Raji (cell line): ENCODE results near the gene ZNF33B.

Experiments used
- POLR2A ChIP-seq: IDR thresholded peaks from 2 replicates; pipeline ENCODE4 v1.6.1; 2011; ENCODE audit warnings: low read depth, low read length, control low read depth; ENCODE audit not compliant: insufficient read depth

ZNF33B gene

GRCh38 chr10:42638055-42638820, at the start of gene ZNF33B:
Gene ZNF33B, minus strand, starts transcription at chr10:42638570. Its CDS starts 1,642 bp downstream, at chr10:42636928.
- peak; percentile 93 for TF ChIP-seq POLR2A

- no peak for TF ChIP-seq POLR2A
Measured at GRCh38 chr10:42684517-42684916, 46.1 kb upstream of the ZNF33B start.

GRCh38 chr10:42680267-42680666, 41.9 kb upstream of the ZNF33B start:
- no peak for TF ChIP-seq POLR2A

GRCh38 chr10:42654419-42654818, 16.0 kb upstream of the ZNF33B start:
- TF ChIP-seq POLR2A = no peak

- no peak for TF ChIP-seq POLR2A
Measured at GRCh38 chr10:42652858-42653257, 14.5 kb upstream of the ZNF33B start.

- no peak for TF ChIP-seq POLR2A
Measured at GRCh38 chr10:42650374-42650773, 12.0 kb upstream of the ZNF33B start.

- TF ChIP-seq POLR2A = no peak
Measured at GRCh38 chr10:42648512-42648911, 10.1 kb upstream of the ZNF33B start.

- no peak for TF ChIP-seq POLR2A
Measured at GRCh38 chr10:42646687-42647640, 8.6 kb upstream of the ZNF33B start.

- no peak for TF ChIP-seq POLR2A
Measured at GRCh38 chr10:42646214-42646613, 7.8 kb upstream of the ZNF33B start.

- no peak for TF ChIP-seq POLR2A
Measured at GRCh38 chr10:42645516-42645915, 7.1 kb upstream of the ZNF33B start.

- no peak for TF ChIP-seq POLR2A
Measured at GRCh38 chr10:42645103-42645502, 6.7 kb upstream of the ZNF33B start.

GRCh38 chr10:42640610-42641229, 2.4 kb upstream of the ZNF33B start:
- TF ChIP-seq POLR2A = no peak

- TF ChIP-seq POLR2A = no peak
Measured at GRCh38 chr10:42638821-42639270, 476 bp upstream of the ZNF33B start.

GRCh38 chr10:42637648-42638054, 719 bp downstream of the ZNF33B start:
- no peak for TF ChIP-seq POLR2A

GRCh38 chr10:42637142-42637541, 1.2 kb downstream of the ZNF33B start:
- TF ChIP-seq POLR2A = no peak
